AG10803 (cell line): ENCODE data around the gene EVX2.
A peak's percentile ranks its signal among the peaks of the same experiment; 100 is the strongest.

Experiments used
- DNase-seq: peaks from one replicate; pipeline ENCODE4 v3.0.0; 2010; ENCODE audit warnings: low read depth
- H3K4me3 ChIP-seq: 2 replicates; pipeline ENCODE4 v1.5.1; 2011; ENCODE audit warnings: mild to moderate bottlenecking, low read length, control low read depth
- CTCF ChIP-seq: conservative IDR thresholded peaks from 2 replicates; pipeline ENCODE4 v1.5.1; 2011; ENCODE audit warnings: mild to moderate bottlenecking, low read length, control low read depth, inconsistent platforms

EVX2 gene

GRCh38 chr2:176082824-176083751 lies 674 bp downstream of the EVX2 start:
- no peak for DNase-seq
- no peak for TF ChIP-seq CTCF
- H3K4me3 ChIP-seq = no peak overlapping the region

GRCh38 chr2:176082525-176082823 lies 1.3 kb downstream of the EVX2 start:
- no peak for DNase-seq
- H3K4me3 ChIP-seq = no peak overlapping the region
- TF ChIP-seq CTCF = no peak

- no peak for TF ChIP-seq CTCF
- no peak overlapping the region for H3K4me3 ChIP-seq
- DNase-seq = no peak
Measured at GRCh38 chr2:176081837-176082524, 1.8 kb downstream of the EVX2 start.

- H3K4me3 ChIP-seq = no peak overlapping the region
- no peak for DNase-seq
- no peak for TF ChIP-seq CTCF
Measured at GRCh38 chr2:176081376-176081836, 2.4 kb downstream of the EVX2 start.

GRCh38 chr2:176080540-176081375 lies 3.0 kb downstream of the EVX2 start:
- DNase-seq = no peak
- no peak for TF ChIP-seq CTCF

GRCh38 chr2:176079831-176080539 lies 3.8 kb downstream of the EVX2 start:
- no peak overlapping the region; the same call in none of the 2 replicates for H3K4me3 ChIP-seq
- TF ChIP-seq CTCF = peak; percentile 46
- DNase-seq = peak; percentile 52

More at GRCh38 chr2:176080540-176081375, 3.0 kb downstream of the EVX2 start:
- no peak overlapping the region for H3K4me3 ChIP-seq
